ENCODE results near the gene OCIAD2. TPM values are rescaled to one million over a fixed set of nuclear protein-coding genes. Genes with fewer than 3 reads are reported as not detected.
"Not testable (repeated sequence)": the region's sequence is repeated elsewhere in the genome, so short reads cannot be mapped to it uniquely, and the experiment has no call there.

The OCIAD2 gene
- total RNA-seq, 4 donors from 2014 or later = 3.3 to 9.5 (median 7.9) TPM

DNA sequence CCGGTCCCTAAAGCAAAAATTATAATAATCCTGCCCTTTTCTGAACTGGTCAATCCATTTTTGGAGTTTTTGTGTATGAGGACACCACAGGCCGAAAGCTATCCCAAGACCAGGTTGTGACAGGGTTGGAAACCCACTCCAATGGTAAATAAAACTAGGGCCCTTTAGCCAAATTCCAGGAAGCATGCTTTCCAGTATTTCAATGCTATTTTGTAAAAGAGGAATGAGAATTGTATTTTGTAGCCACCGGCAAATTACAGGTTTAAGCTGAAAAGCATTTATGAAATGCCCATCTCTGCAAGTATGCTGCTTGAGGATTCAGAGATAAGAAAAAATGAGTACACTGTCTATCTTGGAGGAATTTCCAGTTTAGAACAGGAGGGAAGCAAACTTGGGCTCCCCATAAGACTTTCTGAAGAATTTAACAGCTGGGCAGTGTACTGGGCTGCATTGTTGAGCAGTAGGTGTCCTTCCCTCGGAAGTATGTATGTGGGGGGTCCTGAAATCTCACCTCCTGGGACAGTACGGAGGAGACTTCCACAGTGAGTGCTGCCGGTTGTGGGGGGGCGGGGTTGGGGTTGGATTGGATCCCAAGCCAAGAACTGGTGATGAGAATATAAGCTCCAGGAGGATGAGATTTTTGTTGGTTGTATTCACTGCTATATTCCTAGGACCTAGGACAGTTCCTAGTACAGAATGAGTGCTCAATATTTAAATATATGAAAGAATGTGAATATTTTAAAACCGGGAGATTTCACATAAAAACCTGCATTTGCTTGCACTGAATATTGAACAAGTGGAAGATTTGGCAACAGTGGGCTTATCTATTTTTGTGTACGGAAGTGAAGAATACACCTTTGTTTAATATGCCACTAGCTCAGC is 26.8 kb downstream of the OCIAD2 start:
- TF ChIP-seq POLR2A (IDR thresholded peaks at IDR 0.05; ENCODE audit: low read depth) = no peak
- intact Hi-C loops (cut with DNase I) = no loop called here
- 61% methylated on average over 9 of the region's 9 CpGs for WGBS
- H3K9me3 ChIP-seq = no peaks in the 10 kb centered on the region
- no peak overlapping the region for H3K4me3 ChIP-seq
- peaks cover 0 to 6% (median 0%) of the 10 kb centered on the region in 4 donors for H3K36me3 ChIP-seq
- H3K27me3 ChIP-seq = no peaks in the 10 kb centered on the region
- no peaks in the 10 kb centered on the region for H3K4me1 ChIP-seq
- DNase-seq (ENCODE audit: extremely low spot score) = no peak
- H3K27ac ChIP-seq (replicated peaks in 1 of 4) = no peak overlapping the region

DNA sequence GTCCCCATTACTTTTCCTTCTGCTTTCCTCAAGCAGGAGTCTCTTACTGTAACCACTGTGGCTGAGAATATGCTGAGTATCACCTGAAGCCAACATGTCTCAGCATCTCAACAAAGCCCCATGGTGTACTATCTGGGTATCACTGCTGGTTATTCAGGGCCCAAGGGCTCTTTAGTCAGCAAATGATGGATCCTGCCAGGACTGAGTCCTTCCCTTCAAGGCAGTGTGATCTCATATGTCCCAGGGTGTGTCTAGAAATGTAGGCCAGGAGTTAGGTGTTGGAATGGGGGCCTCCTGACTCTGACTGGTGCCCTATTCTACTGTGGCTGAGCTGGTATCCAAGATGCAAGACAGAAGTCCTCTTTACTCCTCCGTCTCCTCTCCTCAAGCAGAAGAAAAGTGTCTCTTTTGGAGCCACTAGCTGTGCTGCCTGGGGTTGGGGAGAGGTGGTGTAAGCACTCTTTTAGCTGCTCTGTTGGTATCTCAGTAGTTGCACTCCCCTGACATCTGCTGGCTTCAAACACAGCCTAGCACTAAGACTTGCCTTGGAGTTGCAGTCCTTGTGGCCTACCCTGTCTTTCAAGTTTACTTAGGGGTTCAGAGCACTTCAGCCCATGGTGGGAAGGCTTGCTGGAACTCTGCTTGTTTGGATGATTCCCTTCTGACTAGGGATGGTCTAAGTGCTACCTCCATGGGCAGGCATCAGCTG is 28.6 kb downstream of the OCIAD2 start:
- H3K27ac ChIP-seq (replicated peaks in 1 of 4) = no peak overlapping the region
- WGBS = 100% methylated on average over 1 of the region's 1 CpG
- TF ChIP-seq EP300 (IDR thresholded peaks at IDR 0.05) (no peak), POLR2A (IDR thresholded peaks at IDR 0.05; ENCODE audit: low read depth) (no peak), POLR2AphosphoS5 (IDR thresholded peaks at IDR 0.05) (no peak)
- TF ChIP-seq, protein P1, sequence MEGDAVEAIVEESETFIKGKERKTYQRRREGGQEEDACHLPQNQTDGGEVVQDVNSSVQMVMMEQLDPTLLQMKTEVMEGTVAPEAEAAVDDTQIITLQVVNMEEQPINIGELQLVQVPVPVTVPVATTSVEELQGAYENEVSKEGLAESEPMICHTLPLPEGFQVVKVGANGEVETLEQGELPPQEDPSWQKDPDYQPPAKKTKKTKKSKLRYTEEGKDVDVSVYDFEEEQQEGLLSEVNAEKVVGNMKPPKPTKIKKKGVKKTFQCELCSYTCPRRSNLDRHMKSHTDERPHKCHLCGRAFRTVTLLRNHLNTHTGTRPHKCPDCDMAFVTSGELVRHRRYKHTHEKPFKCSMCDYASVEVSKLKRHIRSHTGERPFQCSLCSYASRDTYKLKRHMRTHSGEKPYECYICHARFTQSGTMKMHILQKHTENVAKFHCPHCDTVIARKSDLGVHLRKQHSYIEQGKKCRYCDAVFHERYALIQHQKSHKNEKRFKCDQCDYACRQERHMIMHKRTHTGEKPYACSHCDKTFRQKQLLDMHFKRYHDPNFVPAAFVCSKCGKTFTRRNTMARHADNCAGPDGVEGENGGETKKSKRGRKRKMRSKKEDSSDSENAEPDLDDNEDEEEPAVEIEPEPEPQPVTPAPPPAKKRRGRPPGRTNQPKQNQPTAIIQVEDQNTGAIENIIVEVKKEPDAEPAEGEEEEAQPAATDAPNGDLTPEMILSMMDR (IDR thresholded peaks at IDR 0.05) = no peak
- DNase-seq (ENCODE audit: extremely low spot score) = no peak
- no peaks in the 10 kb centered on the region for H3K27me3 ChIP-seq
- peaks cover 0 to 6% (median 0%) of the 10 kb centered on the region in 4 donors for H3K36me3 ChIP-seq
- H3K9me3 ChIP-seq = no peaks in the 10 kb centered on the region
- H3K4me3 ChIP-seq = no peak overlapping the region
- intact Hi-C loops (cut with DNase I) = no loop called here
- no peaks in the 10 kb centered on the region for H3K4me1 ChIP-seq

DNA sequence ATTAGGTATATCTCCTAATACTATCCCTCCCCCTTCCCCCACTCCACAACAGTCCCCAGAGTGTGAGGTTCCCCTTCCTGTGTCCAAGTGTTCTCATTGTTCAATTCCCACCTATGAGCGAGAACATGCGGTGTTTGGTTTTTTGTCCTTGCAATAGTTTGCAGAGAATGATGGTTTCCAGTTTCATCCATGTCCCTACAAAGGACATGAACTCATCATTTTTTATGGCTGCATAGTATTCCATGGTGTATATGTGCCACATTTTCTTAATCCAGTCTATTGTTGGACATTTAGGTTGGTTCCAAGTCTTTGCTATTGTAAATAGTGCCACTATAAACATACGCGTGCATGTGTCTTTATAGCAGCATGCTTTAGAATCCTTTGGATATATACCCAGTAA is 41.9 kb downstream of the OCIAD2 start:
- H3K27me3 ChIP-seq; DNase-seq (ENCODE audit: extremely low spot score); H3K9me3 ChIP-seq; H3K27ac ChIP-seq (replicated peaks in 1 of 4); H3K4me3 ChIP-seq; H3K4me1 ChIP-seq; intact Hi-C loops (cut with DNase I): not testable (repeated sequence)
- peaks cover 0 to 29% (median 8%) of the 10 kb centered on the region in 4 donors for H3K36me3 ChIP-seq
- WGBS = 100% methylated on average over 4 of the region's 4 CpGs

DNA sequence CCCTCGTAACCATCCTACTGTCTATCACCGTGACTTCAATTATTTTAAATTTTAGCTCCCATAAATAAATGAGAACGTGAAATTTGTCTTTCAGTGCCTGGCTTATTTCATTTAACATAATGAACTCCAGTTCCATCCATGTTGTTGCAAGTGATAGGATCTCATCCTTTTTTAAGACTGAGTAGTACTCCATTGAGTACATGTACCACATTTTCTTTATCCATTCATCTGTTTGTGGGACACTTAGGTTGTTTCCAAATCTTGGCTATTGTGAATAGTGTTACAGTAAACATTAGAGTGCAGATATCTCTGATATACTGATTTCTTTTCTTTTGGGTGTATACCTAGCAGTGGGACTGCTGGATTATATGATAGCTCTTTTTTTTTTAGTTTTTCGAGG is 42.8 kb downstream of the OCIAD2 start:
- Histone ChIP-seq H3K36me3 (peaks cover 0 to 28% (median 8%) of the 10 kb centered on the region in 4 donors), H3K27me3 (no peaks in the 10 kb centered on the region), H3K27ac (replicated peaks in 1 of 4) (no peak overlapping the region), H3K4me3 (no peak overlapping the region), H3K4me1 (no peaks in the 10 kb centered on the region), H3K9me3 (peaks cover 0 to 5% (median 0%) of the 10 kb centered on the region in 4 donors)
- 94% methylated on average over 4 of the region's 4 CpGs for WGBS
- TF ChIP-seq POLR2A (IDR thresholded peaks at IDR 0.05; ENCODE audit: low read depth) (no peak), EP300 (IDR thresholded peaks at IDR 0.05) (no peak), POLR2AphosphoS5 (IDR thresholded peaks at IDR 0.05) (no peak)
- TF ChIP-seq, protein P1 (IDR thresholded peaks at IDR 0.05) = no peak
- intact Hi-C loops (cut with DNase I) = no loop called here
- DNase-seq (ENCODE audit: extremely low spot score) = no peak

DNA sequence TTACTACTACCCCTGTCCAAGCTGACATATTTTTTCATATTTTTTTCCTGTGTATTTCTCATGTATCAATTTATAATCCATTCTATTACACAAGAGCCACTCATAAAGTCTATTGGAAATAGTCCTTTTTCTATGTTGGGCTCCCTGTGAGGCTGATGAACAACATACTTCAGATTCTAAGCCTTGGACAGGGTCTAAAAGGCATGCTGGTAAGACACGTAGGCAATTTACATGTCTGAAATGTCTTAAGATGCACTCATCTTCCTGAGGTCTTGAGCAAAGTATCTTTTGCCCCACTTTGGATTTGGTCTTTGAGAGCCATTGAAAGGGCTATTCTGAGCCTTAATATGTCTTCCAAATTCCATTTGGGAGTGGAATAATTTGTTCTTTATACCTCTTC is 43.9 kb downstream of the OCIAD2 start:
- H3K36me3 ChIP-seq = peaks cover 0 to 39% (median 17%) of the 10 kb centered on the region in 4 donors
- TF ChIP-seq POLR2A (IDR thresholded peaks at IDR 0.05; ENCODE audit: low read depth) (no peak), EP300 (IDR thresholded peaks at IDR 0.05) (no peak), POLR2AphosphoS5 (IDR thresholded peaks at IDR 0.05) (no peak)
- TF ChIP-seq, protein P1 (IDR thresholded peaks at IDR 0.05) = no peak
- no peaks in the 10 kb centered on the region for H3K4me1 ChIP-seq
- no peak overlapping the region for H3K27ac ChIP-seq (replicated peaks in 1 of 4)
- peaks cover 0 to 5% (median 0%) of the 10 kb centered on the region in 4 donors for H3K9me3 ChIP-seq
- 75% methylated on average over 1 of the region's 1 CpG for WGBS
- no peak for DNase-seq (ENCODE audit: extremely low spot score)
- H3K4me3 ChIP-seq = no peak overlapping the region
- no peaks in the 10 kb centered on the region for H3K27me3 ChIP-seq
- intact Hi-C loops (cut with DNase I) = no loop called here
